Stimulated activated CD4-positive, alpha-beta T cell treated with anti-CD3 and anti-CD28 coated beads, TNF-alpha, amount 100 ng/mL, for 4 hours (primary cell): ENCODE measurements around the gene AMHR2.

ENCODE experiments used
- DNase-seq, 3 experiments: peaks; one replicate each; pipeline ENCODE4 v3.0.0-alpha.2; 2020; ENCODE audit warnings: low read depth in 3 of 3

AMHR2 gene

DNA sequence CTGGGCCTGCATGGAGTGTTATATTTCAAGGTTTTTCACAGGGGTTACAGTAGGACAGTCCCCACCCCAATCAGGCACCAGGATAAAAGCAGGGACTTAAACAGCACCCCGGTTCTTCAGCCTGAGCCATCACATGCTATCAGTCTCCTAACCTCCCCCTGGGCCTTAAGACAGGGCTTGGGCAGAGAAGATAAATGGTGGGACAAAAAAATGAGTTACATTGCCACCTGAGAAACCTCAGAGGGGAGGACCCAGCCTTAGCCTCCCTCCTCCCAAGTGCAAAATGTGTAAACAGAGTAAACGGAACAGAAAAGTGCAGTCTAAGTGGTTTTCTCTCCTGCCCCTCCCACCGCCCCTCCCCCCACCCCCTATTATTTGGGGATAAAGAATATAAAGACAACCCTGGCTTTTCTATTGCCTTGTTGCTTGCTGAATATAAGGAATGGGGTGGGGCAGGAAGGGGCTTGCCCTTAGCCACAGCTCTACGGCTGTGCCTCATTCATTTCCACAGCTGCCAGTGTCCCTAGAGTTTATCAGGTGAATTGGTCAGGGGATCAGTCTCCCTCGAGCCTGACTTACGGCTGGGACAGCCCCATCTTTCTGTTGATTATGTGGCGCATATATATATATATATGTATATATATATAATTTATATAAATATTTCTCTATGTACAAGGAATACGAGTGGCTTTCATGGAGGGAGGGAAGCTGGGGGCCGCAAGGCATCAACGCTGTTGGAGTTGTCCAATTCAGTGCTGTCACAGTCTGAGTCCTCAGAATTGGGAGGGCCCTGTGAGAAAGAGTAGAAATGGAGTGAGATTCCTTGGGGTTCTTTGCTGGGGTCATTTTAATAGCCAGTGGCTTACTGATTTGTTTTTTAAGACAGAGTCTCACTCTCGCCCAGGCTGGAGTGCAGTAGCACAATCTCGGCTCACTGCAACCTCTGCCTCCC is 57.1 kb downstream of the AMHR2 start:
- DNase-seq: no peak
